Activated naive CD8-positive, alpha-beta T cell treated with anti-CD3 and anti-CD28 coated beads, Interleukin-2, amount 50 U/mL, for 24 hours (primary cell): ENCODE measurements around the gene BLOC1S4.

Experiments used
- ATAC-seq: fragments of 150-1000 bp; cut with Tn5 transposase; one replicate; pipeline ENCODE4 v1.10.0; 2021
- DNase-seq: peaks from one replicate; pipeline ENCODE4 v3.0.0; 2021
- H3K27ac Mint-ChIP-seq: one replicate; pipeline ENCODE4 v1.8.0; 2021; ENCODE audit warnings: mild to moderate bottlenecking, mixed read lengths
- H3K27me3 Mint-ChIP-seq: one replicate; pipeline ENCODE4 v1.8.0; 2021; ENCODE audit warnings: mixed read lengths
- H3K36me3 Mint-ChIP-seq: one replicate; pipeline ENCODE4 v1.8.0; 2021; ENCODE audit warnings: low read depth, mixed read lengths
- H3K4me1 Mint-ChIP-seq: one replicate; pipeline ENCODE4 v1.8.0; 2021; ENCODE audit warnings: mixed read lengths
- H3K4me3 Mint-ChIP-seq: one replicate; pipeline ENCODE4 v1.8.0; 2021; ENCODE audit warnings: mild to moderate bottlenecking, moderate library complexity, mixed read lengths
- H3K9me3 Mint-ChIP-seq: one replicate; pipeline ENCODE4 v1.8.0; 2021; ENCODE audit warnings: mixed read lengths

BLOC1S4 gene

GRCh38 chr4:6699388-6699787 is 16.6 kb upstream of the BLOC1S4 start:
- Mint-ChIP-seq H3K4me1 (peaks cover 57% of the 10 kb centered on the region), H3K27ac (peak overlapping the region; percentile 4), H3K36me3 (peaks cover 20% of the 10 kb centered on the region), H3K9me3 (no peaks in the 10 kb centered on the region), H3K4me3 (no peak overlapping the region), H3K27me3 (no peaks in the 10 kb centered on the region)
- no peak for ATAC-seq
- no peak for DNase-seq

- no peak overlapping the region for H3K4me3 Mint-ChIP-seq
- peak overlapping the region; percentile 4 for H3K27ac Mint-ChIP-seq
- ATAC-seq (no peak), DNase-seq (no peak)
- no peaks in the 10 kb centered on the region for H3K9me3 Mint-ChIP-seq
- peaks cover 57% of the 10 kb centered on the region for H3K4me1 Mint-ChIP-seq
- H3K27me3 Mint-ChIP-seq, result no peaks in the 10 kb centered on the region
- H3K36me3 Mint-ChIP-seq, result peaks cover 23% of the 10 kb centered on the region
Observed at GRCh38 chr4:6699903-6700302, 16.1 kb upstream of the BLOC1S4 start.

DNA sequence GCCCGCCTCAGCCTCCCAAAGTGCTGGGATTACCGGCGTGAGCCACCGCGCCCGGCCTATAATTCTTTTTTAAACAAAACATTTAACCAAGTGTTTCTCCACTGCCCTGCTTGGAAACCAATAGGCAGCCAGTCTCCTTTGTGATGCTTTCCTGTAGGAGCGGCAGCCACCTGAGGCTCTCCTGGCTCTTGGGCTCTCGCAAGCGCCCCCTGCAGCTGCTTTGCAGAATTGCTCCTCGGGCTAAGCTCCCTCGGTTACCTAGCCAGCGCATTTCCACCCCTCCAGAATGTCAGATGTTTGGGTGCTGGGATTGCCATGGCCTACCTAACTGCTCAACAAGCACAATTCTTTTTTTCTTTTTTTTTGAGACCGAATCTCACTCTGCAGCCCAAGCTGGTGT is 14.6 kb upstream of the BLOC1S4 start:
- H3K4me3 Mint-ChIP-seq, result no peak overlapping the region
- DNase-seq, result peak; percentile 64
- H3K9me3 Mint-ChIP-seq, result no peaks in the 10 kb centered on the region
- ATAC-seq, result no peak
- H3K36me3 Mint-ChIP-seq, result peaks cover 32% of the 10 kb centered on the region
- H3K4me1 Mint-ChIP-seq, result peaks cover 58% of the 10 kb centered on the region
- no peak overlapping the region for H3K27ac Mint-ChIP-seq
- H3K27me3 Mint-ChIP-seq, result no peaks in the 10 kb centered on the region

DNA sequence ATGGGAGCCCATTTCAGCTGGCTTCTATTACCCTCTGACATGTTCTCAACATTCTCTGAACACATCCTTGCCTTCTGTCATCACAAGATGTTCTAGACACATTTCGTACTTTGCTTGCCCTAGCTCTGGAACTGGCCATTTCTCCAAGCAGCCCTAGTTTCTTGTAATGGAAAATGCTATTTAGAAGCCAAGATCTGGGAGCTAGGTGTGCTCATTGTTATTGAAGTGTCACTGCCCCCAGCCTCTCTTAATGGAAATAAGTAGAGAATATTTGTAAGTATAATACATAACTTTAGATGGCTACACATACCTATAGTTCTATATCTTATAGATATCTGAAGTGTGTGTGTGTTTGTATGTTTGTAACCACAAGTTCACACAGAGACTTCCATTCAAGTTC is 13.2 kb upstream of the BLOC1S4 start:
- Mint-ChIP-seq H3K27ac (peak overlapping the region; percentile 43), H3K4me3 (no peak overlapping the region), H3K27me3 (no peaks in the 10 kb centered on the region), H3K4me1 (peaks cover 63% of the 10 kb centered on the region), H3K36me3 (peaks cover 39% of the 10 kb centered on the region), H3K9me3 (no peaks in the 10 kb centered on the region)
- no peak for DNase-seq
- no peak for ATAC-seq

DNA sequence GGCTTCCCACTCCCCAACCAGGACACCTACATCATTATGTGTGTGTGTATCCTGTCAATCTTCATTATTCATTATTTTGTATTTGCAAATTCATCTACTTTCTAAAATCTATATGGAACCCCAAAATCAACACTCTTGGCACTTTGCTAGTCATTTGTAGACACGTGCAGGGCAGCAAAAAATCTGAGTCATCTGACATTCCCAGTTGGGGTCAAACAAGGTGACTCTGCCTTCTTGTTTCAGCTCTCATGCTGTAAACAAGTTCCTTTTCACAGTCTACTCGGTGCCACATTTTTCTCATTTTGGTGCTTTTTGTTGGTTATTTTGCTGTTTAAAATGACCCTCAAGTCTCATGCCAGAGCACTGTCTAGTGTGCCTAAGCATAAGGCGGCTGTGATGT is 12.2 kb upstream of the BLOC1S4 start:
- DNase-seq, result no peak
- peaks cover 66% of the 10 kb centered on the region for H3K4me1 Mint-ChIP-seq
- peak; percentile 29 for ATAC-seq
- peak overlapping the region; percentile 51 for H3K27ac Mint-ChIP-seq
- H3K9me3 Mint-ChIP-seq, result no peaks in the 10 kb centered on the region
- H3K36me3 Mint-ChIP-seq, result peaks cover 45% of the 10 kb centered on the region
- no peak overlapping the region for H3K4me3 Mint-ChIP-seq
- no peaks in the 10 kb centered on the region for H3K27me3 Mint-ChIP-seq

DNA sequence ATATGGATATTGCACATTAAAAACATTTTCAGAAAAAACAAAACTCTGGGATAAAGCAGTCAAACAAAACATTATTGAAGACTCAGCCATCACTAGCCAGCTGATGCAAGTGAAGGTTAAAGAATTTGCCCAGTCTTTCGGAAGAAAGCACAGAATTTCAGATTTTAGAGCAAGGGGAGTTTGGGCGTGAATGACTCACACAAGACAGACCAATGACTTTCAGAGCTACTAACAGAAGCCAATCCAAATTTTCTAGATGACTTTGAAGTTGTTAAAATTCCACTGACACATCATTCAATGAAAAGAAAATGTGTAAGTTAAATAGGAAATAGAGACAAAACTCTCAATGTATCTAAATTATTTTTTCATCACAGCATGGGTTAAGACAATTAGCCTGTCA is 10.3 kb upstream of the BLOC1S4 start:
- ATAC-seq (peak; percentile 42), DNase-seq (no peak)

GRCh38 chr4:6706173-6706572 is 9.8 kb upstream of the BLOC1S4 start:
- peaks cover 71% of the 10 kb centered on the region for H3K4me1 Mint-ChIP-seq
- H3K4me3 Mint-ChIP-seq, result peak overlapping the region; percentile 36
- H3K36me3 Mint-ChIP-seq, result peaks cover 45% of the 10 kb centered on the region
- no peak for DNase-seq
- peak overlapping the region; percentile 59 for H3K27ac Mint-ChIP-seq
- no peak for ATAC-seq
- no peaks in the 10 kb centered on the region for H3K9me3 Mint-ChIP-seq
- H3K27me3 Mint-ChIP-seq, result no peaks in the 10 kb centered on the region

More for the DNA sequence above, 10.3 kb upstream of the BLOC1S4 start:
- Mint-ChIP-seq H3K27ac (peak overlapping the region; percentile 59), H3K4me3 (peak overlapping the region; percentile 12), H3K27me3 (no peaks in the 10 kb centered on the region), H3K4me1 (peaks cover 66% of the 10 kb centered on the region), H3K36me3 (peaks cover 47% of the 10 kb centered on the region), H3K9me3 (no peaks in the 10 kb centered on the region)

DNA sequence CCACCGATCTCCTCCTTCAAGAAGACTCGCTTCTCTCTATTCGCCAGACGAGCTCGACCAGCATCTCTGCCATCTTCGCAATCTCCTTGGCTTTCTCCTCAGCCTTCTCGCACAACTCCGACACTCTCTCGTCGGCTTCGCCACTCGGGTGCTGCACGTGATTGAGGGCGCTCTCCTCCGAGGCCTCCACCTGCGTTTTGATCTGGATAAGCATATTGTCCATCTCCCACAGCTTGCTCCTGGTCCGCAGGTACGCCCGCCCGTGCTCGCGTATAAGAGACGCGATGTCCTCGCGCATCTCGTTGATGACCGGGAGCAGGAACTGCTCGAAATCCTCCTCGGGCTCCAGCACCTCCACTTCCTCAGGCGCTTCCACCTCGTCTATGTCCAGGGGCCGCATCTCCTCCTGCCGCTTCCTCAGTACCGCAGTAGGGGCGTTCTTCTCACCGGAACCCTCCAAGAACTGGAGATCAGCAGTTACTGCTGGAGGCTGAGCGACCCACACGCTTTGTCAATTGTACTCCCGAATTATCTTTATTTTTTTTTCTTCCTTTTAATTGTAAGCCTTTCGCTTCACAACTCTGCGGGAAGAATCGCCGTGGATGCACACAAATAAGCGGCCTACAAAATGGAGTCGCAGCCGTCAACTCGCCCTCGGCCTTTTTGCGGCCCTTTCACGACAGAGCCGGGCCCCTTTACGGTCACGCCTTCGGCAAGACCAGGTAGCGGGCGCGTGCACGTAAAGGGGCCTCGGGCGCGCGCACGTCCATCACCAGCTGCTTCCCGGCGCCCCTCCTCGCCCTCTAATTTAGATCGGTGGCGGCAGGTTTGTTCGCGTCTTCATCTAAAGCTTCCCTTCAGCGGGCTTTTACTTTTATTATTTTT is 6.5 kb upstream of the BLOC1S4 start, which contains the start of gene MRFAP1L1:
TSS of gene MRFAP1L1 (minus strand) at position 636 of the 885 bp plus-strand sequence. CDS start at position 400, 236 bp downstream.
- ATAC-seq (peak; percentile 64), DNase-seq (peak; percentile 96)
- no peaks in the 10 kb centered on the region for H3K9me3 Mint-ChIP-seq
- H3K27ac Mint-ChIP-seq, result peak within 1 kb of the TSS; percentile 93
- H3K4me1 Mint-ChIP-seq, result peaks cover 56% of the 10 kb centered on the region
- peaks cover 31% of the 10 kb centered on the region for H3K36me3 Mint-ChIP-seq
- no peaks in the 10 kb centered on the region for H3K27me3 Mint-ChIP-seq
- peak within 1 kb of the TSS; percentile 97 for H3K4me3 Mint-ChIP-seq

DNA sequence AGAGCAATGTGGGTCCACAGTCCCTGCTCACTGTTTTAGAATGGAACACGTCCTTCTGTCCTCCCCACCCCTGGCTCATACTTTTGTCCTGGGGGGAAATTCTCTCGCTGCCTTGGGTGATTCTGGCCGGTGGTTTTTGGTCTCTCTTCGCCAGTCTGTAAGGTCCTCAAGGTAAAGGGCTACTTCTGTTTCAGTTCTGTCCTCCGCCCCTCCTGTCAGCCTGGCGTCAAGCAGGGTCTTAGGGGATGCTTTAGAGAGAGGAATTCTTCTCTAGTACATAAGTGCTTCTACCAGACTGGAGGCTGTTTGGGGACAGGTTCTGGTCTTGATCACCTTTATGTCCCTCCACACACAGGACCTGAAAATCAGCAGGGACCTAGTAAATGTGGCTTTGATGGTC is 5.7 kb upstream of the BLOC1S4 start:
- no peaks in the 10 kb centered on the region for H3K9me3 Mint-ChIP-seq
- peak overlapping the region; percentile 97 for H3K4me3 Mint-ChIP-seq
- DNase-seq, result no peak
- peaks cover 51% of the 10 kb centered on the region for H3K4me1 Mint-ChIP-seq
- H3K27me3 Mint-ChIP-seq, result no peaks in the 10 kb centered on the region
- H3K27ac Mint-ChIP-seq, result peak overlapping the region; percentile 93
- no peak for ATAC-seq
- peaks cover 27% of the 10 kb centered on the region for H3K36me3 Mint-ChIP-seq

DNA sequence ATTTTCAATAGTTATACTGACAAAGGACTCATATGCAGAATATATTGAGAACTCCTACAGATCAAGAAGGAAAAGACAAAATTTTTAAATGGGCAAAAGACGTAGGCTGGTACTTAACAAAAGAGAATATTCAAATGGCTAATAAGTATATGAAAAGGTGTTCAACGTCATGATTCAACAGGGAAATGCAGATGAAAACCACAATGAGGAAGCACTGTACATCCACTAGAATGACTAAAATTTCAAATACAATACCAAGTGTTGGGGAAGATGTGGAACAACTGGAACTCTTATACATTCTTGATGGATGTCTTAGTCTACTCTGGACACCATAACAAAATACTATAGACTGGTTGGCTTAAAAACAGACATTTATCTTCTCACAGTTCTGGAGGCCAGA is 5.0 kb upstream of the BLOC1S4 start:
- H3K4me1 Mint-ChIP-seq, result peaks cover 51% of the 10 kb centered on the region
- no peaks in the 10 kb centered on the region for H3K9me3 Mint-ChIP-seq
- DNase-seq, result no peak
- H3K27me3 Mint-ChIP-seq, result peaks cover 3% of the 10 kb centered on the region
- ATAC-seq, result no peak
- H3K27ac Mint-ChIP-seq, result no peak overlapping the region
- no peak overlapping the region for H3K4me3 Mint-ChIP-seq
- H3K36me3 Mint-ChIP-seq, result peaks cover 24% of the 10 kb centered on the region

GRCh38 chr4:6714954-6715353 is 1.0 kb upstream of the BLOC1S4 start:
- H3K9me3 Mint-ChIP-seq, result no peaks in the 10 kb centered on the region
- peak overlapping the region; percentile 9 for H3K4me3 Mint-ChIP-seq
- no peak for ATAC-seq
- no peak for DNase-seq
- peaks cover 36% of the 10 kb centered on the region for H3K4me1 Mint-ChIP-seq
- H3K27ac Mint-ChIP-seq, result peak overlapping the region; percentile 32
- H3K27me3 Mint-ChIP-seq, result peaks cover 3% of the 10 kb centered on the region
- peaks cover 6% of the 10 kb centered on the region for H3K36me3 Mint-ChIP-seq

DNA sequence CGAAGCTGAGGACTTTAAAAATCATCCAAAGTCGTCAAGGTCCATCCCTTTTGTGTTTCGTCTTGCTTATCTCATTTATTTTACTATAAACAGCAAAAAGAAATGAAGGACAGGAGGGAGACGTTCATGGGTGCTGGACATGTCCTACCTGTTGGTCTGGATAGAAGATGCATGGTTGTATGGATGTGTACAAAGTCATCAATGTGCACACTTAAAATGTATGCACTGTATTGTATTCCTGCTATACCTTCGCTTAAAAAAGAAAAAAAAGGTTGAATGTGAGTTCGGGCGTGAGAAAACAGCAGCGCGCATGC is 313 bp upstream of the BLOC1S4 start:
- DNase-seq, result no peak
- H3K36me3 Mint-ChIP-seq, result peaks cover 6% of the 10 kb centered on the region
- H3K9me3 Mint-ChIP-seq, result no peaks in the 10 kb centered on the region
- H3K27ac Mint-ChIP-seq, result peak overlapping the region; percentile 99
- ATAC-seq, result no peak
- H3K27me3 Mint-ChIP-seq, result peaks cover 3% of the 10 kb centered on the region
- peaks cover 35% of the 10 kb centered on the region for H3K4me1 Mint-ChIP-seq
- peak overlapping the region; percentile 91 for H3K4me3 Mint-ChIP-seq

- peaks cover 3% of the 10 kb centered on the region for H3K27me3 Mint-ChIP-seq
- ATAC-seq (no peak), DNase-seq (no peak)
- H3K4me3 Mint-ChIP-seq, result peak overlapping the region; percentile 91
- H3K36me3 Mint-ChIP-seq, result peaks cover 6% of the 10 kb centered on the region
- peak overlapping the region; percentile 89 for H3K27ac Mint-ChIP-seq
- peaks cover 31% of the 10 kb centered on the region for H3K4me1 Mint-ChIP-seq
- no peaks in the 10 kb centered on the region for H3K9me3 Mint-ChIP-seq
Observed at GRCh38 chr4:6716958-6717655, 1.1 kb downstream of the BLOC1S4 start.

DNA sequence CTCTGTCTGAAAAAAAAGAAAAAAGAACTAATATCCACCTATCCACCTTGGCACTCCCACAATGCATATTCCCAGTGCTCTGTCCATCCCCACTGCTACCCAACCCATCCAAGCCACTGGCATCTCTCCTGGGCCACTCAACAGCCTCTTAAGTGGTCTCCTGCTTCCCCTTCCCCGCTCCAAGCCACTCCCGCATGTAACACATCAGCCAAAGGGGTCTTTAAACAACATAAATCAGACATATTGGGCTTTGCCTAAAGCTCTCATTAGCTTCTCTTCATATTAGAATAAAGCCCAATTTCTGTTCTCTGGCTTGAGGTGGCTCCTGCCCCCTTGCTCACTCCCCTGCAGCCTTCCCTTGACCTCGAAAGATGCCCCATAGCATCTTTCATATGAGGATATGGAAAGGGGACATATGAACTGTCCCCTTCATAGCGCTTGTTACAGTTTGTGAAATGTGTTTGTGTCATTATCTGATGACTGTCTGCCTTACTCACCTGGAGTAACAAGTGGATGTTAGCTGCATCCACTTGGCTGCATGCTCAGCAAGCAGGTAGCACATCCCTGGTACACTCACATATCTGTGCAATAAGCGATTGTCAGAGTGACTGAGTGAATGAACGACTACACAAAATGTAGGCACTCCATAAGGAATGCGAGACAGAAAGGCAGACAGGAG is 3.1 kb downstream of the BLOC1S4 start:
- Mint-ChIP-seq H3K9me3 (no peaks in the 10 kb centered on the region), H3K27ac (peak overlapping the region; percentile 5), H3K4me1 (peaks cover 31% of the 10 kb centered on the region), H3K27me3 (peaks cover 3% of the 10 kb centered on the region), H3K36me3 (peaks cover 6% of the 10 kb centered on the region), H3K4me3 (peak overlapping the region; percentile 12)
- DNase-seq (no peak), ATAC-seq (no peak)
